HepG2 (cell line): ENCODE results near the gene SLC45A1. TPM values are rescaled to one million over a fixed set of nuclear protein-coding genes. Genes with fewer than 3 reads are reported as not detected.

Experiments
- MIER3 ChIP-seq: IDR thresholded peaks from 2 replicates; pipeline ENCODE4 v1.6.1; 2016; ENCODE audit warnings: missing compliant biosample characterization, borderline replicate concordance
- polyA plus RNA-seq, 8 experiments: library from polyadenylated mRNA; depleted of rRNA in 3 of 8; stranded (reverse) in 7 of 8; unstranded in 1 of 8; fragments of >200 nt; fragmentation: Illumina TruSeq in 4 of 8; extraction: Trizol in 4 of 8; gene quantifications; 2 replicates each; pipeline versions ENCODE4 v1.2.1 to v1.2.3, GENCODE V29; 2011 to 2016; ENCODE audit warnings: low read depth in 4 of 8, missing spikeins in 1 of 8, mixed read lengths in 1 of 8; ENCODE audit not compliant: insufficient read depth in 1 of 8
- total RNA-seq, 5 experiments: library from RNA; depleted of rRNA; stranded (reverse); fragments of >200 nt; fragmentation: Illumina TruSeq; extraction: Trizol; gene quantifications; 2 replicates each; pipeline ENCODE4 v1.2.3, GENCODE V29; 2016; ENCODE audit warnings: low read depth in 1 of 5
- TF ChIP-seq, protein P1 (sequence below): sonication (generic); formaldehyde crosslinking; IDR thresholded peaks from 2 replicates; pipeline ENCODE4 v1.5.0; 2020; ENCODE audit warnings: mild to moderate bottlenecking, missing genetic modification reagents
- TF ChIP-seq, protein P2 (sequence below): sonication (generic); formaldehyde crosslinking; IDR thresholded peaks from 2 replicates; pipeline ENCODE4 v1.5.0; 2020; ENCODE audit warnings: missing genetic modification reagents, mild to moderate bottlenecking, borderline replicate concordance
- TF ChIP-seq, protein P3 (sequence below): sonication (generic); formaldehyde crosslinking; conservative IDR thresholded peaks from 2 replicates; pipeline ENCODE4 v1.4.0; 2020; ENCODE audit warnings: missing genetic modification reagents
- TF ChIP-seq, protein P4 (sequence below), 2 experiments: sonication (generic) in 1 of 2; formaldehyde crosslinking in 1 of 2; IDR thresholded peaks; 2 replicates each; pipeline versions ENCODE4 v1.6.1 to v1.9.0; 2014 to 2022; ENCODE audit warnings: antibody characterized with exemption in 1 of 2, borderline replicate concordance in 1 of 2, inconsistent platforms in 1 of 2, low read depth in 1 of 2, missing genetic modification reagents in 1 of 2
- TF ChIP-seq, protein P5 (sequence below): sonication (generic); formaldehyde crosslinking; IDR thresholded peaks from 2 replicates; pipeline ENCODE4 v1.5.1; 2020; ENCODE audit warnings: mild to moderate bottlenecking, missing genetic modification reagents
- TF ChIP-seq, protein P6 (sequence below): IDR thresholded peaks from 2 replicates; pipeline ENCODE4 v1.6.1; 2016; ENCODE audit warnings: low read depth, control low read depth
- TF ChIP-seq, protein P7 (sequence below): IDR thresholded peaks from 2 replicates; pipeline ENCODE4 v1.6.1; 2016; ENCODE audit warnings: mild to moderate bottlenecking

Gene SLC45A1
- total and polyA plus RNA-seq, 2 of the 13 experiments (the other 11 are each of a cell fraction or from before 2014, with no cell fraction given), result not detected

DNA sequence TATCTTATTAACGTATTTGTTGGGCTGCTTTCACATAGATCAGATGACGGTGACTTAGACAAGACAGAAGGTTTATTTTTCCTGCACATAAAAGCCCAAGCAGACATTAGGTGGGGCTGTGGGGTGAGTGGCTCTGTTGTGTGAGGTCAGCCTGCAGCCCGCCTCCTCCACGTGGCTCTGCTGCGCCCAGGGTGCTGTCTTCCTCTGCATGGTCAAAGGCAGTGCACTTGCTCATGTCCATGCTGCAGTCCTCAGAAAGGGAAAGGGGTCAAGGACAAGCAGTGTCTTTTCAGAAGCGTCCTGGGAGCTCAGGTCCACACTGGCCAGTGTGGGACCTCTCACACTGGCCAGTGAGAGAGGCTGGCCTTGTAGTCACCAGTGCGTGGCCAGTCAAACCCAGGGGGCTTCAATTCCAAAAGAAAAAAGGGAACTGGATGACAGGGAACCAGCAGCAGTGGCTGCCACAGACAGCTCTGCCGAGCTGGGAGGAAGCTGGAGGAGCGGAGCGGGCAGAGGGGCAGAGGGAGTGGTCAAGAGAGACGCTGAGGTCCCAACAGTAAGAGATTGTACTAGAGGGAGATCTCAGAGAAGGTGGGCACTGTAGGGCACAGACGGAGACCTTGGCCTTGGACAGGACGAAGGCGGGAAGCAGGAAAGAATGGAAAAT lies 35.9 kb upstream of the SLC45A1 start (continued):
- TF ChIP-seq, protein P1, sequence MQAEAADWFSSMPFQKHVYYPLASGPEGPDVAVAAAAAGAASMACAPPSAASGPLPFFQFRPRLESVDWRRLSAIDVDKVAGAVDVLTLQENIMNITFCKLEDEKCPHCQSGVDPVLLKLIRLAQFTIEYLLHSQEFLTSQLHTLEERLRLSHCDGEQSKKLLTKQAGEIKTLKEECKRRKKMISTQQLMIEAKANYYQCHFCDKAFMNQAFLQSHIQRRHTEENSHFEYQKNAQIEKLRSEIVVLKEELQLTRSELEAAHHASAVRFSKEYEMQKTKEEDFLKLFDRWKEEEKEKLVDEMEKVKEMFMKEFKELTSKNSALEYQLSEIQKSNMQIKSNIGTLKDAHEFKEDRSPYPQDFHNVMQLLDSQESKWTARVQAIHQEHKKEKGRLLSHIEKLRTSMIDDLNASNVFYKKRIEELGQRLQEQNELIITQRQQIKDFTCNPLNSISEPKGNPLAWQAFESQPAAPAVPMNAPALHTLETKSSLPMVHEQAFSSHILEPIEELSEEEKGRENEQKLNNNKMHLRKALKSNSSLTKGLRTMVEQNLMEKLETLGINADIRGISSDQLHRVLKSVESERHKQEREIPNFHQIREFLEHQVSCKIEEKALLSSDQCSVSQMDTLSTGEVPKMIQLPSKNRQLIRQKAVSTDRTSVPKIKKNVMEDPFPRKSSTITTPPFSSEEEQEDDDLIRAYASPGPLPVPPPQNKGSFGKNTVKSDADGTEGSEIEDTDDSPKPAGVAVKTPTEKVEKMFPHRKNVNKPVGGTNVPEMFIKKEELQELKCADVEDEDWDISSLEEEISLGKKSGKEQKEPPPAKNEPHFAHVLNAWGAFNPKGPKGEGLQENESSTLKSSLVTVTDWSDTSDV (CRISPR knock-in tag), result no peak
- 0 out of 2 replicates have a peak, but pooled peaks have one; percentile 32 for TF ChIP-seq MIER3 (CRISPR knock-in tag)
- TF ChIP-seq, protein P2, sequence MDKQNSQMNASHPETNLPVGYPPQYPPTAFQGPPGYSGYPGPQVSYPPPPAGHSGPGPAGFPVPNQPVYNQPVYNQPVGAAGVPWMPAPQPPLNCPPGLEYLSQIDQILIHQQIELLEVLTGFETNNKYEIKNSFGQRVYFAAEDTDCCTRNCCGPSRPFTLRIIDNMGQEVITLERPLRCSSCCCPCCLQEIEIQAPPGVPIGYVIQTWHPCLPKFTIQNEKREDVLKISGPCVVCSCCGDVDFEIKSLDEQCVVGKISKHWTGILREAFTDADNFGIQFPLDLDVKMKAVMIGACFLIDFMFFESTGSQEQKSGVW (CRISPR knock-in tag), result no peak
- TF ChIP-seq, protein P3, sequence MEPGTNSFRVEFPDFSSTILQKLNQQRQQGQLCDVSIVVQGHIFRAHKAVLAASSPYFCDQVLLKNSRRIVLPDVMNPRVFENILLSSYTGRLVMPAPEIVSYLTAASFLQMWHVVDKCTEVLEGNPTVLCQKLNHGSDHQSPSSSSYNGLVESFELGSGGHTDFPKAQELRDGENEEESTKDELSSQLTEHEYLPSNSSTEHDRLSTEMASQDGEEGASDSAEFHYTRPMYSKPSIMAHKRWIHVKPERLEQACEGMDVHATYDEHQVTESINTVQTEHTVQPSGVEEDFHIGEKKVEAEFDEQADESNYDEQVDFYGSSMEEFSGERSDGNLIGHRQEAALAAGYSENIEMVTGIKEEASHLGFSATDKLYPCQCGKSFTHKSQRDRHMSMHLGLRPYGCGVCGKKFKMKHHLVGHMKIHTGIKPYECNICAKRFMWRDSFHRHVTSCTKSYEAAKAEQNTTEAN (CRISPR knock-in tag), result peak; percentile 49; the same call in 1 of the 2 replicates
- TF ChIP-seq, protein P4, sequence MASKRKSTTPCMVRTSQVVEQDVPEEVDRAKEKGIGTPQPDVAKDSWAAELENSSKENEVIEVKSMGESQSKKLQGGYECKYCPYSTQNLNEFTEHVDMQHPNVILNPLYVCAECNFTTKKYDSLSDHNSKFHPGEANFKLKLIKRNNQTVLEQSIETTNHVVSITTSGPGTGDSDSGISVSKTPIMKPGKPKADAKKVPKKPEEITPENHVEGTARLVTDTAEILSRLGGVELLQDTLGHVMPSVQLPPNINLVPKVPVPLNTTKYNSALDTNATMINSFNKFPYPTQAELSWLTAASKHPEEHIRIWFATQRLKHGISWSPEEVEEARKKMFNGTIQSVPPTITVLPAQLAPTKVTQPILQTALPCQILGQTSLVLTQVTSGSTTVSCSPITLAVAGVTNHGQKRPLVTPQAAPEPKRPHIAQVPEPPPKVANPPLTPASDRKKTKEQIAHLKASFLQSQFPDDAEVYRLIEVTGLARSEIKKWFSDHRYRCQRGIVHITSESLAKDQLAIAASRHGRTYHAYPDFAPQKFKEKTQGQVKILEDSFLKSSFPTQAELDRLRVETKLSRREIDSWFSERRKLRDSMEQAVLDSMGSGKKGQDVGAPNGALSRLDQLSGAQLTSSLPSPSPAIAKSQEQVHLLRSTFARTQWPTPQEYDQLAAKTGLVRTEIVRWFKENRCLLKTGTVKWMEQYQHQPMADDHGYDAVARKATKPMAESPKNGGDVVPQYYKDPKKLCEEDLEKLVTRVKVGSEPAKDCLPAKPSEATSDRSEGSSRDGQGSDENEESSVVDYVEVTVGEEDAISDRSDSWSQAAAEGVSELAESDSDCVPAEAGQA (IDR thresholded peaks at IDR 0.05; ENCODE audit: low read depth), result no peak
- TF ChIP-seq, protein P4 (CRISPR knock-in tag; IDR thresholded peaks at IDR 0.05; ENCODE audit: borderline replicate concordance), result no peak
- TF ChIP-seq, protein P5, sequence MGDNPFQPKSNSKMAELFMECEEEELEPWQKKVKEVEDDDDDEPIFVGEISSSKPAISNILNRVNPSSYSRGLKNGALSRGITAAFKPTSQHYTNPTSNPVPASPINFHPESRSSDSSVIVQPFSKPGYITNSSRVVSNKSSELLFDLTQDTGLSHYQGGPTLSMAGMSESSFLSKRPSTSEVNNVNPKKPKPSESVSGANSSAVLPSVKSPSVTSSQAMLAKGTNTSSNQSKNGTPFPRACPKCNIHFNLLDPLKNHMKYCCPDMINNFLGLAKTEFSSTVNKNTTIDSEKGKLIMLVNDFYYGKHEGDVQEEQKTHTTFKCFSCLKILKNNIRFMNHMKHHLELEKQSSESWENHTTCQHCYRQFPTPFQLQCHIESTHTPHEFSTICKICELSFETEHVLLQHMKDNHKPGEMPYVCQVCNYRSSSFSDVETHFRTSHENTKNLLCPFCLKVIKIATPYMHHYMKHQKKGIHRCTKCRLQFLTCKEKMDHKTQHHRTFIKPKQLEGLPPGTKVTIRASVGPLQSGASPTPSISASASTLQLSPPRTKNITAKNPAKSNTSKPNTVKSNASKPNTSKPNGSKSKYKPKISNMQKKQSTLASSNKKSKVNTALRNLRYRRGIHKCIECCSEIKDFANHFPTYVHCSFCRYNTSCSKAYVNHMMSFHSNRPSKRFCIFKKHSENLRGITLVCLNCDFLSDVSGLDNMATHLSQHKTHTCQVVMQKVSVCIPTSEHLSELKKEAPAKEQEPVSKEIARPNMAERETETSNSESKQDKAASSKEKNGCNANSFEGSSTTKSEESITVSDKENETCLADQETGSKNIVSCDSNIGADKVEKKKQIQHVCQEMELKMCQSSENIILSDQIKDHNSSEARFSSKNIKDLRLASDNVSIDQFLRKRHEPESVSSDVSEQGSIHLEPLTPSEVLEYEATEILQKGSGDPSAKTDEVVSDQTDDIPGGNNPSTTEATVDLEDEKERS (CRISPR knock-in tag), result no peak
- TF ChIP-seq, protein P6, sequence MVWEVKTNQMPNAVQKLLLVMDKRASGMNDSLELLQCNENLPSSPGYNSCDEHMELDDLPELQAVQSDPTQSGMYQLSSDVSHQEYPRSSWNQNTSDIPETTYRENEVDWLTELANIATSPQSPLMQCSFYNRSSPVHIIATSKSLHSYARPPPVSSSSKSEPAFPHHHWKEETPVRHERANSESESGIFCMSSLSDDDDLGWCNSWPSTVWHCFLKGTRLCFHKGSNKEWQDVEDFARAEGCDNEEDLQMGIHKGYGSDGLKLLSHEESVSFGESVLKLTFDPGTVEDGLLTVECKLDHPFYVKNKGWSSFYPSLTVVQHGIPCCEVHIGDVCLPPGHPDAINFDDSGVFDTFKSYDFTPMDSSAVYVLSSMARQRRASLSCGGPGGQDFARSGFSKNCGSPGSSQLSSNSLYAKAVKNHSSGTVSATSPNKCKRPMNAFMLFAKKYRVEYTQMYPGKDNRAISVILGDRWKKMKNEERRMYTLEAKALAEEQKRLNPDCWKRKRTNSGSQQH (CRISPR knock-in tag), result no peak
- TF ChIP-seq, protein P7, sequence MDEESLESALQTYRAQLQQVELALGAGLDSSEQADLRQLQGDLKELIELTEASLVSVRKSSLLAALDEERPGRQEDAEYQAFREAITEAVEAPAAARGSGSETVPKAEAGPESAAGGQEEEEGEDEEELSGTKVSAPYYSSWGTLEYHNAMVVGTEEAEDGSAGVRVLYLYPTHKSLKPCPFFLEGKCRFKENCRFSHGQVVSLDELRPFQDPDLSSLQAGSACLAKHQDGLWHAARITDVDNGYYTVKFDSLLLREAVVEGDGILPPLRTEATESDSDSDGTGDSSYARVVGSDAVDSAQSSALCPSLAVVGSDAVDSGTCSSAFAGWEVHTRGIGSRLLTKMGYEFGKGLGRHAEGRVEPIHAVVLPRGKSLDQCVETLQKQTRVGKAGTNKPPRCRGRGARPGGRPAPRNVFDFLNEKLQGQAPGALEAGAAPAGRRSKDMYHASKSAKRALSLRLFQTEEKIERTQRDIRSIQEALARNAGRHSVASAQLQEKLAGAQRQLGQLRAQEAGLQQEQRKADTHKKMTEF (CRISPR knock-in tag), result peak; percentile 43; the same call in 1 of the 2 replicates
